RWPE1 (cell line): Measurements from ENCODE around the gene ARL15.

ENCODE experiments used
- CTCF ChIA-PET: fragments of 350-600 bp; sonication (Branson Sonifier 250); formaldehyde crosslinking; extraction: SDS; loops from one replicate; lab custom pipeline; 2021; lab: Yijun Ruan, JAX
- POLR2A ChIA-PET: fragments of 400-600 bp; formaldehyde crosslinking; extraction: SDS; loops from one replicate; lab custom pipeline; 2020; ENCODE audit warnings: antibody characterized with exemption; ENCODE audit not compliant: low non-redundant PET; lab: Yijun Ruan, JAX
- DNase-seq: peaks from one replicate; pipeline ENCODE4 v3.0.0; 2012; ENCODE audit warnings: low spot score
- H3K27ac ChIP-seq: fragments of 450-650 bp; 2 replicates; pipeline ENCODE4 v1.5.1; 2017
- CTCF ChIP-seq: fragments of 450-650 bp; conservative IDR thresholded peaks from 2 replicates; pipeline ENCODE4 v1.5.1; 2017; ENCODE audit warnings: low read depth, mild to moderate bottlenecking

ARL15 gene

DNA sequence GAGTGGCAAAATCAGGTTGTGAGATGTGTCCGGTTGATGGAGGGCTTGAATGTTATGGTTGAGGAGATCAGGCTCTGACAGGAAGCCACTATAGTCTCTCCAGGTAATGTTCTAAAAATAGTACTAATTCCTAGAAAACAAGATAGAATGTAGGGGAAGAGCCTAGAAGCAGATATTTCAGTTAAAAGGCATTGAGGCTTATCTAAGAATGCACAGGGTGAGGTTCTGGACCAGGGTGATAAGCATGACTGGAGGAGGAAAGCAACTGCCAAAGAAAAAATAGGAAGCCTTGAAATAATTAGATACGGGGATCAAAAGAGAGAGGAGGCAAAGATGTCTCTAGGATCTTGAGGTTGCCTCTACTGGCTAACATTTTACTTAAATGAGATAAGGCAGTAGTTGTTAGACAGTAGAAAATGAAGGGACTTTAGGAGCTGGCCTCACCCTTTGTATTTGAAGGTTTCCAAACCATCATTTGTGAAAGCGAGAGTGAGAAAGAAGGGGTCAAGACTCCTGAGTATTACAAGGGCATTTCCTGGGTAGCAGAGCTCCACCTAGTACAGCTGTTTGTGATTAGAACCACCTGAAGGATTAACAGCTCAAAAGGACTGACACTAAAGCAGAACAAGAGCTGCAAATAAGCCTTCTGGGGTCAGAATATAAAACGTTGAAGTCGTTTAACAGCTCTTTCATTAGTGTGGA lies 15.4 kb upstream of the ARL15 start:
- POLR2A ChIA-PET: no interaction called here
- no peak overlapping the region for H3K27ac ChIP-seq
- CTCF ChIA-PET: interaction anchor here (0.7 to 1.4 kb wide), 3 partner anchors 82 to 834 kb away, joined by 3 to 6 read pairs (median 5); partner anchors contain the start of gene GPX8
- no peak for TF ChIP-seq CTCF
- DNase-seq: no peak

DNA sequence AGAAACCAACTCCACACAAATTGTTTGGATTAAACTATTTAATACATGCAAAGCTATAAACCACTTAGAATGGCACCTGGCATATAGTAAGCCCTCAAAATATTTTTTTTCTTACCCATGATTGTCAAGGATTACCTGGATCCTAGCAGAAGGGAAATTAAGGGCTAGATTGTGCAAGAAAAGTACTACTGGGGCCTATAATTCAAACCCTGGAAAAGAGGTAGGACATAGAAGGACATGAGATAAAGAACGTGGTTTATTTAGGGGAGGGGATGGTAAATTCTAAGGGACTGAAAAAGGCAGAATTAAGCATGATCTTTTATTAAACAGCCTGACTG lies 14.9 kb upstream of the ARL15 start:
- ChIA-PET CTCF (interaction anchor here (1.3 kb wide), 1 partner anchor 834 kb away, joined by 6 read pairs; the partner anchor contains the start of gene GPX8), POLR2A (no interaction called here)
- H3K27ac ChIP-seq: no peak overlapping the region
- no peak for TF ChIP-seq CTCF
- DNase-seq: no peak

DNA sequence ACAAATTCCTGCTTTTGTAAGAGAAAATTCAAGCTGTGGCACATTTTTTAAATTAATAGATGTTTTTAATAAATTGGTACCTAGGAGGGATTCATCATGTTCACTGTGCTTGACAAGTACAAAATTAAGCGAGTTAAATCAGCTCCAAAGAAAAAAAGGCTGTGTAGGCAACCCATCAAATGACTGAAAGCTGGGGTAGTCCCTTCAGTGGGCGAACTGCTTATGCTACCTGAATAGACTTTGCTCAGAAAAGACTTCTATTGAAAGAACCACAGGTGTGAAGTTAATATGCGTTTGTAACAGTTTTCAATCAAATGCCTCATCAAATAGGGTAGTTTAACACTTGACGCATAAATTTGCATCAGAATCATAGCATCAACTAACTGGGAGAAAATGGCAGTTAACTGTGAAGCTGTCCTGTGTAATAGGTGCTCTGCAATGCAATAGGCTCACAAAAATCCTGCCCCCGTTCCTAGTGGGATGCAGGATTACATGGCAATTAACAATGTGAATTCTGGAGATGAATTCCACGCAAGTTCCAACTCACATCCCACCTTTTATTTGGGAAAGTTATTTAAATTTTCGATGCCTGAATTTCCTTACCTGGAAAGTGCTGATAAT lies 14.4 kb upstream of the ARL15 start:
- CTCF ChIA-PET: interaction anchor here (1.3 kb wide), 1 partner anchor 835 kb away, joined by 6 read pairs; the partner anchor contains the start of gene GPX8
- POLR2A ChIA-PET: no interaction called here
- H3K27ac ChIP-seq: no peak overlapping the region
- DNase-seq: no peak
- TF ChIP-seq CTCF: no peak

GRCh38 chr5:54323495-54323894 lies 13.1 kb upstream of the ARL15 start:
- H3K27ac ChIP-seq: no peak overlapping the region
- ChIA-PET POLR2A (no interaction called here), CTCF (interaction anchor here (0.6 kb wide), 1 partner anchor 815 kb away, joined by 7 read pairs; no protein-coding TSS in a partner anchor)
- DNase-seq: no peak
- TF ChIP-seq CTCF: no peak

GRCh38 chr5:54320256-54320655 lies 9.9 kb upstream of the ARL15 start:
- no peak for TF ChIP-seq CTCF
- no peak overlapping the region for H3K27ac ChIP-seq
- ChIA-PET CTCF (no interaction called here), POLR2A (no interaction called here)
- DNase-seq: no peak

GRCh38 chr5:54317511-54318260 lies 7.3 kb upstream of the ARL15 start:
- CTCF ChIA-PET: interaction anchor here (0.6 kb wide), 1 partner anchor 108 kb away, joined by 4 read pairs; no protein-coding TSS in a partner anchor
- H3K27ac ChIP-seq: no peak overlapping the region
- TF ChIP-seq CTCF: no peak
- no peak for DNase-seq
- POLR2A ChIA-PET: no interaction called here
